SK-N-SH (cell line): ENCODE data around the gene CNOT4. TPM values are rescaled to one million over a fixed set of nuclear protein-coding genes. Genes with fewer than 3 reads are reported as not detected.

ENCODE experiments used
- CTCF ChIA-PET: fragments of 300-600, 350-600 bp; formaldehyde crosslinking; extraction: SDS; loops from one replicate; lab custom pipeline; 2021; lab: Yijun Ruan, JAX
- POLR2A ChIA-PET: fragments of 350-600 bp; sonication (Branson Sonifier 250); formaldehyde crosslinking; extraction: SDS; loops from one replicate; lab custom pipeline; 2020; ENCODE audit warnings: antibody characterized with exemption, inconsistent platforms; lab: Yijun Ruan, JAX
- DNase-seq: peaks from one replicate; pipeline ENCODE4 v3.0.0; 2012
- H2AFZ ChIP-seq: fragments of 200-600 bp; sonication (generic); 2 replicates; pipeline ENCODE4 v1.8.1; 2016; ENCODE audit warnings: antibody characterized with exemption, mild to moderate bottlenecking, low read depth
- H3F3A ChIP-seq: fragments of 200-600 bp; sonication (generic); replicated peaks from 2 replicates; pipeline ENCODE3; 2016; ENCODE audit warnings: antibody characterized with exemption, mild to moderate bottlenecking; ENCODE audit not compliant: insufficient read depth
- H3K27ac ChIP-seq, 2 experiments: fragments of 200-500 bp in 1 of 2; fragments of 200-600 bp in 1 of 2; sonication (Bioruptor generic) in 1 of 2; sonication (generic), shearing (Covaris generic) in 1 of 2; 2 replicates each; pipeline versions ENCODE4 v1.5.1 to v1.6.1; 2014 to 2016; ENCODE audit warnings: low read depth in 2 of 2, inconsistent platforms in 1 of 2, low read length in 1 of 2, mild to moderate bottlenecking in 1 of 2, mixed read lengths in 1 of 2
- H3K27me3 ChIP-seq: fragments of 200-600 bp; sonication (generic), shearing (Covaris generic); 2 replicates; pipeline ENCODE4 v1.6.1; 2016; ENCODE audit warnings: mixed run types; ENCODE audit not compliant: insufficient read depth
- H3K36me3 ChIP-seq, 2 experiments: fragments of 200-500 bp in 1 of 2; fragments of 200-600 bp in 1 of 2; sonication (Bioruptor generic) in 1 of 2; sonication (generic) in 1 of 2; replicated peaks in 1 of 2; 2 replicates each; pipeline versions ENCODE3 to v1.5.1; 2014 to 2016; ENCODE audit warnings: low read length in 1 of 2, mild to moderate bottlenecking in 1 of 2; ENCODE audit not compliant: insufficient read depth in 2 of 2, control insufficient read depth in 1 of 2
- H3K4me1 ChIP-seq, 2 experiments: fragments of 200-500 bp in 1 of 2; fragments of 200-600 bp in 1 of 2; sonication (Bioruptor generic) in 1 of 2; sonication (generic), shearing (Covaris generic) in 1 of 2; 2 replicates each; pipeline versions ENCODE4 v1.5.1 to v1.6.1; 2014 to 2016; ENCODE audit warnings: low read depth in 1 of 2, low read length in 1 of 2, mixed run types in 1 of 2; ENCODE audit not compliant: insufficient read depth in 2 of 2, control insufficient read depth in 1 of 2
- H3K4me2 ChIP-seq: fragments of 200-600 bp; sonication (generic), shearing (Covaris generic); 2 replicates; pipeline ENCODE4 v1.6.1; 2017; ENCODE audit warnings: mixed run types
- H3K4me3 ChIP-seq, 2 experiments: fragments of 200-500 bp in 1 of 2; fragments of 200-600 bp in 1 of 2; sonication (Bioruptor generic) in 1 of 2; sonication (generic), shearing (Covaris generic) in 1 of 2; 2 replicates each; pipeline versions ENCODE4 v1.5.1 to v1.8.1; 2014 to 2016; ENCODE audit warnings: low read depth in 2 of 2, inconsistent platforms in 1 of 2, low read length in 1 of 2, mild to moderate bottlenecking in 1 of 2, mixed read lengths in 1 of 2, moderate library complexity in 1 of 2
- H3K79me2 ChIP-seq: fragments of 200-600 bp; sonication (generic); 2 replicates; pipeline ENCODE4 v1.8.1; 2017; ENCODE audit warnings: mild to moderate bottlenecking; ENCODE audit not compliant: insufficient read depth
- H3K9ac ChIP-seq: fragments of 200-600 bp; sonication (generic); 2 replicates; pipeline ENCODE4 v1.6.1; 2017; ENCODE audit warnings: mixed run types
- H3K9me2 ChIP-seq: fragments of 200-600 bp; sonication (generic); 2 replicates; pipeline ENCODE4 v1.6.1; 2017; ENCODE audit warnings: mixed run types
- H3K9me3 ChIP-seq: fragments of 200-600 bp; sonication (generic); 2 replicates; pipeline ENCODE4 v1.6.1; 2017; ENCODE audit warnings: mixed run types, mild to moderate bottlenecking, moderate library complexity
- H4K20me1 ChIP-seq: fragments of 200-600 bp; sonication (generic); 2 replicates; pipeline ENCODE4 v1.6.1; 2017; ENCODE audit warnings: mild to moderate bottlenecking, mixed run types; ENCODE audit not compliant: insufficient read depth
- CTCF ChIP-seq: fragments of 200-600 bp; sonication (generic); IDR thresholded peaks from 2 replicates; pipeline ENCODE4 v1.6.1; 2017; ENCODE audit warnings: antibody characterized with exemption, mild to moderate bottlenecking, moderate library complexity
- FOXJ3 ChIP-seq: sonication (generic); formaldehyde crosslinking; IDR thresholded peaks from 2 replicates; pipeline ENCODE4 v1.5.1; 2020; ENCODE audit warnings: mild to moderate bottlenecking, missing genetic modification reagents
- FOXM1 ChIP-seq: IDR thresholded peaks from 2 replicates; pipeline ENCODE4 v1.4.0; 2012; ENCODE audit warnings: low read depth, mild to moderate bottlenecking
- GABPA ChIP-seq: IDR thresholded peaks from 2 replicates; pipeline ENCODE4 v1.4.0; 2012; ENCODE audit warnings: low read depth, mild to moderate bottlenecking
- MXI1 ChIP-seq: IDR thresholded peaks from 2 replicates; pipeline ENCODE4 v1.6.1; 2012; ENCODE audit warnings: mild to moderate bottlenecking, low read depth, low read length, improper control_type of control experiment
- POLR2AphosphoS5 ChIP-seq: IDR thresholded peaks from 2 replicates; pipeline ENCODE4 v1.6.1; 2012; ENCODE audit warnings: low read depth, low read length
- RAD21 ChIP-seq: IDR thresholded peaks from 2 replicates; pipeline ENCODE4 v1.6.1; 2012; ENCODE audit warnings: mild to moderate bottlenecking, low read length
- RXRA ChIP-seq: IDR thresholded peaks from 2 replicates; pipeline ENCODE4 v1.4.0; 2012; ENCODE audit warnings: low read depth, mild to moderate bottlenecking, borderline replicate concordance
- SMC3 ChIP-seq: IDR thresholded peaks from 2 replicates; pipeline ENCODE4 v1.6.1; 2012; ENCODE audit warnings: low read depth, low read length, improper control_type of control experiment
- TEAD4 ChIP-seq: IDR thresholded peaks from 2 replicates; pipeline ENCODE4 v1.4.0; 2012; ENCODE audit warnings: mild to moderate bottlenecking, borderline replicate concordance; ENCODE audit not compliant: insufficient read depth
- USF1 ChIP-seq: IDR thresholded peaks from 2 replicates; pipeline ENCODE4 v1.4.0; 2012; ENCODE audit warnings: low read depth, borderline replicate concordance
- YY1 ChIP-seq: IDR thresholded peaks from 2 replicates; pipeline ENCODE4 v1.4.0; 2012; ENCODE audit warnings: low read depth, mild to moderate bottlenecking
- WGBS: methylation state at CpG from one replicate; pipeline ENCODE4 v1.1.6; 2017; ENCODE audit warnings: low lambda C conversion rate; 5-methylcytosine and 5-hydroxymethylcytosine counted together
- polyA plus RNA-seq, 3 experiments: library from polyadenylated mRNA; depleted of rRNA; stranded (reverse); fragments of >200 nt; gene quantifications; 2 replicates each; pipeline ENCODE4 v1.2.3, GENCODE V29; 2012
- TF ChIP-seq, protein P1 (sequence below): IDR thresholded peaks from 2 replicates; pipeline ENCODE4; 2012
- TF ChIP-seq, protein P2 (sequence below): fragments of 150-350 bp; IDR thresholded peaks from 2 replicates; pipeline ENCODE4 v1.6.1; 2017; ENCODE audit warnings: antibody characterized with exemption, low read length, low read depth, borderline replicate concordance

CNOT4 gene
- polyA plus RNA-seq, 1 of the 3 experiments (the other 2 are of a cell fraction), result 8.0 TPM

- 91% methylated on average over 3 of the region's 3 CpGs for WGBS
- POLR2A ChIA-PET, result no interaction called here
These were observed 93.5 kb downstream of the CNOT4 start for GRCh38 chr7:135416431-135416830.

DNA sequence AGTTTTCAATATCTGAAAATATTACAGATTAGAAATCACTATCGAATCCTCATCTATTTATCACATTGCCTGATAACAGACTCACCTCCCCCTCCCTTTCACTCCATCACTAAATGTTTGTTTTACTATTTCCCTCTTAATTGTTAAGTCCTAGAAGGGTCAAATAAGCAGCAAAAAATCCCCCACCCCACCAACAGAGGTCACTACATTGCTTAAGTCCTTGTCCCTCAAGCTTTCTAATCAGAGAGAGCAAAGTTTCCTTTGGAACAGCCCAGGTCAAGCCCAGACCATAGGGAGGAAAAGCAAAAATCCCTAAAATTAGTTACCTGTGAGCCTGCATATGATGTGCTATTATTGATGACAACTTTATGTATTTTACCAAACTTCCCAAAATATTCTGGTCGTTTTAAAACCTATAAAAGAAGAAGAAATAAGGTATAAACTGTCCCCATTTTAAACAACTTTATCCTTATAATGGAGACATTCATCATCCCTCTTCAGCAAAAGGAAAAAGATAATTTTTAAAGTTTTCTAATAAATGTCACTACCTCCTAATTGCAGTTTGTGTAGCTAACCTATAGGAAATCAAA lies 95.0 kb downstream of the CNOT4 start:
- H3K9me2 ChIP-seq, result no peaks in the 10 kb centered on the region
- H3K4me2 ChIP-seq, result no peak overlapping the region
- H3K9me3 ChIP-seq, result no peaks in the 10 kb centered on the region
- WGBS, result 92% methylated on average over 2 of the region's 2 CpGs
- no peak overlapping the region for H3K27ac ChIP-seq
- no peak overlapping the region for H2AFZ ChIP-seq
- no peaks in the 10 kb centered on the region for H3F3A ChIP-seq
- TF ChIP-seq RAD21 (peak; percentile 69), RXRA (no peak), USF1 (no peak), FOXM1 (no peak), MXI1 (0 out of 2 replicates have a peak, but pooled peaks have one; percentile 29), YY1 (no peak), CTCF (peak; percentile 63), SMC3 (peak; percentile 48)
- H3K9ac ChIP-seq, result no peak overlapping the region
- H4K20me1 ChIP-seq, result no peaks in the 10 kb centered on the region
- peaks cover 10% of the 10 kb centered on the region for H3K79me2 ChIP-seq
- H3K27me3 ChIP-seq, result no peaks in the 10 kb centered on the region
- peak; percentile 19 for DNase-seq
- CTCF ChIA-PET, result interaction anchor here (0.6 to 2.9 kb wide), 16 partner anchors 9 to 213 kb away, joined by 3 to 11 read pairs (median 4); partner anchors contain the start of gene CNOT4
- peaks cover 18 to 74% of the 10 kb centered on the region in 2 experiments for H3K36me3 ChIP-seq
- H3K4me3 ChIP-seq, result no peak overlapping the region
- H3K4me1 ChIP-seq, result no peaks in the 10 kb centered on the region; a peak in 1 of 4 replicates
- POLR2A ChIA-PET, result no interaction called here

More at GRCh38 chr7:135416431-135416830, 93.5 kb downstream of the CNOT4 start:
- TF ChIP-seq USF1 (no peak), TEAD4 (no peak), FOXM1 (no peak), FOXJ3 (no peak), GABPA (no peak), POLR2AphosphoS5 (no peak), SMC3 (no peak)
- TF ChIP-seq, protein P1, sequence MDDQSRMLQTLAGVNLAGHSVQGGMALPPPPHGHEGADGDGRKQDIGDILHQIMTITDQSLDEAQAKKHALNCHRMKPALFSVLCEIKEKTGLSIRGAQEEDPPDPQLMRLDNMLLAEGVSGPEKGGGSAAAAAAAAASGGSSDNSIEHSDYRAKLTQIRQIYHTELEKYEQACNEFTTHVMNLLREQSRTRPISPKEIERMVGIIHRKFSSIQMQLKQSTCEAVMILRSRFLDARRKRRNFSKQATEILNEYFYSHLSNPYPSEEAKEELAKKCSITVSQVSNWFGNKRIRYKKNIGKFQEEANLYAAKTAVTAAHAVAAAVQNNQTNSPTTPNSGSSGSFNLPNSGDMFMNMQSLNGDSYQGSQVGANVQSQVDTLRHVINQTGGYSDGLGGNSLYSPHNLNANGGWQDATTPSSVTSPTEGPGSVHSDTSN, result no peak
- TF ChIP-seq, protein P2, sequence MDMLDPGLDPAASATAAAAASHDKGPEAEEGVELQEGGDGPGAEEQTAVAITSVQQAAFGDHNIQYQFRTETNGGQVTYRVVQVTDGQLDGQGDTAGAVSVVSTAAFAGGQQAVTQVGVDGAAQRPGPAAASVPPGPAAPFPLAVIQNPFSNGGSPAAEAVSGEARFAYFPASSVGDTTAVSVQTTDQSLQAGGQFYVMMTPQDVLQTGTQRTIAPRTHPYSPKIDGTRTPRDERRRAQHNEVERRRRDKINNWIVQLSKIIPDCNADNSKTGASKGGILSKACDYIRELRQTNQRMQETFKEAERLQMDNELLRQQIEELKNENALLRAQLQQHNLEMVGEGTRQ, result no peak
- H4K20me1 ChIP-seq, result no peaks in the 10 kb centered on the region
- no peaks in the 10 kb centered on the region for H3K9me2 ChIP-seq
- no peak overlapping the region for H3K27ac ChIP-seq
- no peak overlapping the region for H3K4me2 ChIP-seq
- H3F3A ChIP-seq, result no peaks in the 10 kb centered on the region
- no peaks in the 10 kb centered on the region; a peak in 1 of 4 replicates for H3K4me1 ChIP-seq
- H3K27me3 ChIP-seq, result no peaks in the 10 kb centered on the region
- no peaks in the 10 kb centered on the region for H3K9me3 ChIP-seq
- H3K9ac ChIP-seq, result no peak overlapping the region
- CTCF ChIA-PET, result interaction anchor here (0.6 to 1.5 kb wide), 3 partner anchors 12 to 332 kb away, joined by 4 to 7 read pairs (median 5); partner anchors contain the start of gene FAM180A
- H3K4me3 ChIP-seq, result no peak overlapping the region
- no peak for DNase-seq
- peaks cover 12% of the 10 kb centered on the region for H3K79me2 ChIP-seq
- H3K36me3 ChIP-seq, result peaks cover 18 to 64% of the 10 kb centered on the region in 2 experiments
- H2AFZ ChIP-seq, result no peak overlapping the region
